Left lung (tissue), 10 donors: ENCODE data around the gene MRPS25. TPM values are rescaled to one million over a fixed set of nuclear protein-coding genes. Genes with fewer than 3 reads are reported as not detected.

Source experiments
- ATAC-seq: fragments of 200-7000 bp; cut with Tn5 transposase; one replicate; pipeline ENCODE4 v1.9.1; 2020; ENCODE audit warnings: moderate library complexity
- DNase-seq, 4 donors: peaks; one replicate each; pipeline ENCODE4 v3.0.0-alpha.2; 2013 to 2020
- H3K27ac ChIP-seq, 2 donors: fragments of 200-600 bp; sonication (generic) in 1 of 2; one replicate each; pipeline versions ENCODE4 v1.5.0 to v1.8.0; 2020 to 2021
- H3K27me3 ChIP-seq, 2 donors: fragments of 200-600 bp; sonication (generic) in 1 of 2; one replicate each; pipeline versions ENCODE4 v1.5.0 to v1.8.0; 2020 to 2021
- H3K36me3 ChIP-seq, 2 donors: fragments of 200-600 bp; sonication (generic) in 1 of 2; one replicate each; pipeline versions ENCODE4 v1.5.0 to v1.8.0; 2020 to 2021
- H3K4me1 ChIP-seq, 2 donors: fragments of 200-600 bp; one replicate each; pipeline ENCODE4 v1.8.0; 2021
- H3K4me3 ChIP-seq, 2 donors: fragments of 200-600 bp; sonication (generic) in 1 of 2; one replicate each; pipeline versions ENCODE4 v1.5.0 to v1.8.0; 2020 to 2021; ENCODE audit warnings: mild to moderate bottlenecking in 1 of 2
- H3K9me3 ChIP-seq, 2 donors: fragments of 200-600 bp; sonication (generic) in 1 of 2; one replicate each; pipeline versions ENCODE4 v1.5.0 to v1.8.0; 2020 to 2021
- intact Hi-C, 2 donors: fragments of 100-400 bp; cut with DNase I; formaldehyde crosslinking; loops; one replicate each; pipeline versions ENCODE4 v1.11.2 to v1.14.2; 2022
- polyA plus RNA-seq, 6 donors: library from polyadenylated mRNA; unstranded; fragments of 120-200 nt; gene quantifications; one replicate each; pipeline ENCODE4 v1.2.1, GENCODE V29; 2013; ENCODE audit not compliant: insufficient read length in 6 of 6
- total RNA-seq, 2 donors: library from RNA; stranded (reverse); fragmentation: NEBNext Ultra II Directional; extraction: Animal tissue kit (Norgen Biotek cat#: 25700); gene quantifications; one replicate each; pipeline ENCODE4 v1.2.1, GENCODE V29; 2021
- TF ChIP-seq, protein P1 (sequence below), 2 donors: fragments of 200-600 bp; sonication (generic) in 1 of 2; IDR thresholded peaks; one replicate each; pipeline versions ENCODE4 v1.5.0 to v1.8.0; 2021; ENCODE audit warnings: antibody characterized with exemption in 2 of 2
- donor health status: DM: no; HTN: yes; CAD: no.
- donor health status: DM: no; HTN: no; CAD: no.

Gene MRPS25
- total and polyA plus RNA-seq, 8 donors: 56.0 to 78.7 (median 71.1) TPM

- DNase-seq (no peak), ATAC-seq (no peak)
- intact Hi-C loops: no loop called here
- TF ChIP-seq, protein P1, sequence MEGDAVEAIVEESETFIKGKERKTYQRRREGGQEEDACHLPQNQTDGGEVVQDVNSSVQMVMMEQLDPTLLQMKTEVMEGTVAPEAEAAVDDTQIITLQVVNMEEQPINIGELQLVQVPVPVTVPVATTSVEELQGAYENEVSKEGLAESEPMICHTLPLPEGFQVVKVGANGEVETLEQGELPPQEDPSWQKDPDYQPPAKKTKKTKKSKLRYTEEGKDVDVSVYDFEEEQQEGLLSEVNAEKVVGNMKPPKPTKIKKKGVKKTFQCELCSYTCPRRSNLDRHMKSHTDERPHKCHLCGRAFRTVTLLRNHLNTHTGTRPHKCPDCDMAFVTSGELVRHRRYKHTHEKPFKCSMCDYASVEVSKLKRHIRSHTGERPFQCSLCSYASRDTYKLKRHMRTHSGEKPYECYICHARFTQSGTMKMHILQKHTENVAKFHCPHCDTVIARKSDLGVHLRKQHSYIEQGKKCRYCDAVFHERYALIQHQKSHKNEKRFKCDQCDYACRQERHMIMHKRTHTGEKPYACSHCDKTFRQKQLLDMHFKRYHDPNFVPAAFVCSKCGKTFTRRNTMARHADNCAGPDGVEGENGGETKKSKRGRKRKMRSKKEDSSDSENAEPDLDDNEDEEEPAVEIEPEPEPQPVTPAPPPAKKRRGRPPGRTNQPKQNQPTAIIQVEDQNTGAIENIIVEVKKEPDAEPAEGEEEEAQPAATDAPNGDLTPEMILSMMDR (IDR thresholded peaks at IDR 0.05): no peak
- Histone ChIP-seq H3K27ac (no peak overlapping the region), H3K27me3 (no peaks in the 10 kb centered on the region), H3K4me1 (peaks cover 7 to 25% of the 10 kb centered on the region in 2 donors), H3K36me3 (peaks cover 0 to 64% of the 10 kb centered on the region in 2 donors), H3K4me3 (no peak overlapping the region), H3K9me3 (no peaks in the 10 kb centered on the region)
Measured at GRCh38 chr3:15094187-15094875, 29.2 kb upstream of the MRPS25 start.

GRCh38 chr3:15092686-15093085 is 27.6 kb upstream of the MRPS25 start:
- DNase-seq: no peak
- Histone ChIP-seq H3K9me3 (no peaks in the 10 kb centered on the region), H3K4me1 (peaks cover 2 to 18% of the 10 kb centered on the region in 2 donors), H3K4me3 (no peak overlapping the region), H3K27ac (no peak overlapping the region), H3K27me3 (no peaks in the 10 kb centered on the region), H3K36me3 (peaks cover 0 to 80% of the 10 kb centered on the region in 2 donors)
- ATAC-seq: no peak
- TF ChIP-seq, protein P1 (IDR thresholded peaks at IDR 0.05): no peak
- intact Hi-C loops: no loop called here

DNA sequence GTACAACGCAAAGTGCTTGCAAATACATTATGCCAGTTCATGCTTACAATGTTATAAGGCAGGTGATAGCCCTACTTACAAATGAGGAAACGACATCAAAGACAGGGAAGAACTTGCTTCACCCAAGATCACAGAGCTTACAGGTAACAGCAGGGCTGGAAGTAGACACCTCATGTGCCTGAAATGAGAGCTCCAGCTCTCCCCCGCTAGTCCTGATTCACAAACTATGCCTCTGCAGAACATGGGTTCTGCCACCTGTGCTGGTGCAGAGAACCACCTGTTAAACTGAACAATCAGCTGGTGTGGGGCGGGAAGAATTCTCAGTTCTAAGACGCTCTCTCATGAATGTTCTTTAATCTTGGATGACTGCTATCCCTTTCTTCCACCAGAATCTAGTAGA is 26.5 kb upstream of the MRPS25 start:
- Histone ChIP-seq H3K27ac (no peak overlapping the region), H3K36me3 (peaks cover 0 to 91% of the 10 kb centered on the region in 2 donors), H3K9me3 (no peaks in the 10 kb centered on the region), H3K4me1 (peaks cover 0 to 9% of the 10 kb centered on the region in 2 donors), H3K4me3 (no peak overlapping the region), H3K27me3 (no peaks in the 10 kb centered on the region)
- DNase-seq (no peak), ATAC-seq (no peak)
- TF ChIP-seq, protein P1 (IDR thresholded peaks at IDR 0.05): no peak
- intact Hi-C loops: no loop called here

- H3K27me3 ChIP-seq: no peaks in the 10 kb centered on the region
- H3K9me3 ChIP-seq: no peaks in the 10 kb centered on the region
- TF ChIP-seq, protein P1 (IDR thresholded peaks at IDR 0.05): no peak
- ATAC-seq (no peak), DNase-seq (no peak)
- intact Hi-C loops: no loop called here
- H3K4me3 ChIP-seq: no peak overlapping the region
- no peak overlapping the region for H3K27ac ChIP-seq
- peaks cover 0 to 93% of the 10 kb centered on the region in 2 donors for H3K36me3 ChIP-seq
- no peaks in the 10 kb centered on the region for H3K4me1 ChIP-seq
Measured at GRCh38 chr3:15089201-15089600, 24.1 kb upstream of the MRPS25 start.

GRCh38 chr3:15086699-15087098 is 21.6 kb upstream of the MRPS25 start:
- no peak overlapping the region for H3K27ac ChIP-seq
- intact Hi-C loops: no loop called here

More at GRCh38 chr3:15086699-15087098, 21.6 kb upstream of the MRPS25 start:
- peaks cover 0 to 94% of the 10 kb centered on the region in 2 donors for H3K36me3 ChIP-seq
- no peaks in the 10 kb centered on the region for H3K27me3 ChIP-seq
- TF ChIP-seq, protein P1 (IDR thresholded peaks at IDR 0.05): no peak
- ATAC-seq (no peak), DNase-seq (no peak)
- H3K9me3 ChIP-seq: no peaks in the 10 kb centered on the region
- peaks cover 4 to 22% of the 10 kb centered on the region in 2 donors for H3K4me1 ChIP-seq
- no peak overlapping the region for H3K4me3 ChIP-seq
